ENCODE data around the gene TMEM233.

- TF ChIP-seq SP1 (IDR thresholded peaks at IDR 0.05; ENCODE audit: low read depth, low read length), result no peak
- no peak for TF ChIP-seq GABPA (IDR thresholded peaks at IDR 0.05; ENCODE audit: borderline replicate concordance, insufficient read depth, low read length)
- TF ChIP-seq, protein P1, sequence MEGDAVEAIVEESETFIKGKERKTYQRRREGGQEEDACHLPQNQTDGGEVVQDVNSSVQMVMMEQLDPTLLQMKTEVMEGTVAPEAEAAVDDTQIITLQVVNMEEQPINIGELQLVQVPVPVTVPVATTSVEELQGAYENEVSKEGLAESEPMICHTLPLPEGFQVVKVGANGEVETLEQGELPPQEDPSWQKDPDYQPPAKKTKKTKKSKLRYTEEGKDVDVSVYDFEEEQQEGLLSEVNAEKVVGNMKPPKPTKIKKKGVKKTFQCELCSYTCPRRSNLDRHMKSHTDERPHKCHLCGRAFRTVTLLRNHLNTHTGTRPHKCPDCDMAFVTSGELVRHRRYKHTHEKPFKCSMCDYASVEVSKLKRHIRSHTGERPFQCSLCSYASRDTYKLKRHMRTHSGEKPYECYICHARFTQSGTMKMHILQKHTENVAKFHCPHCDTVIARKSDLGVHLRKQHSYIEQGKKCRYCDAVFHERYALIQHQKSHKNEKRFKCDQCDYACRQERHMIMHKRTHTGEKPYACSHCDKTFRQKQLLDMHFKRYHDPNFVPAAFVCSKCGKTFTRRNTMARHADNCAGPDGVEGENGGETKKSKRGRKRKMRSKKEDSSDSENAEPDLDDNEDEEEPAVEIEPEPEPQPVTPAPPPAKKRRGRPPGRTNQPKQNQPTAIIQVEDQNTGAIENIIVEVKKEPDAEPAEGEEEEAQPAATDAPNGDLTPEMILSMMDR (IDR thresholded peaks at IDR 0.05; ENCODE audit: control extremely low read depth in 1 of 3, insufficient read depth in 1 of 3, low read depth in 1 of 3, low read length in 3 of 3), result no peak
- TF ChIP-seq YY1 (IDR thresholded peaks at IDR 0.05; ENCODE audit: low read depth, low read length), result no peak
- TF ChIP-seq EZH2 (IDR thresholded peaks at IDR 0.05; ENCODE audit: low read depth, low read length, severe bottlenecking), result no peak
- TF ChIP-seq KDM1A (IDR thresholded peaks at IDR 0.05; ENCODE audit: borderline replicate concordance, low read length), result no peak
- TF ChIP-seq POLR2AphosphoS5 (IDR thresholded peaks at IDR 0.05; ENCODE audit: low read depth, low read length), result no peak
- no peak for TF ChIP-seq RNF2 (IDR thresholded peaks at IDR 0.05; ENCODE audit: borderline replicate concordance, low read depth, low read length, missing control alignments, poor library complexity, severe bottlenecking)
- TF ChIP-seq RFX5 (IDR thresholded peaks at IDR 0.05; ENCODE audit: borderline replicate concordance, low read depth, low read length), result no peak
- TF ChIP-seq HDAC2 (IDR thresholded peaks at IDR 0.05; ENCODE audit: borderline replicate concordance in 1 of 2, low read depth in 2 of 2, low read length in 2 of 2), result no peak
Measured at GRCh38 chr12:119630962-119631550, 37.5 kb downstream of the TMEM233 start.
